ENCODE measurements around the gene CNBD2.
"Not testable (repeated sequence)": the region's sequence is repeated elsewhere in the genome, so short reads cannot be mapped to it uniquely, and the experiment has no call there.

The CNBD2 gene

GRCh38 chr20:35967979-35968640 is at the start of gene CNBD2:
Gene CNBD2 (plus strand): TSS chr20:35968590. CDS start chr20:35968763, 173 bp downstream.
- no peak for DNase-seq
- no peaks in the 10 kb centered on the region for H3K27me3 Mint-ChIP-seq
- no peak for ATAC-seq
- H3K9me3 Mint-ChIP-seq: no peaks in the 10 kb centered on the region
- no peak within 1 kb of the TSS for H3K4me3 Mint-ChIP-seq
- H3K27ac Mint-ChIP-seq: no peak within 1 kb of the TSS
- peaks cover 3% of the 10 kb centered on the region for H3K4me1 Mint-ChIP-seq
- no peaks in the 10 kb centered on the region for H3K36me3 Mint-ChIP-seq (ENCODE audit: low read depth)

GRCh38 chr20:35920523-35920922 is 47.9 kb upstream of the CNBD2 start:
- no peak overlapping the region for H3K27ac Mint-ChIP-seq
- no peaks in the 10 kb centered on the region for H3K9me3 Mint-ChIP-seq
- ATAC-seq (no peak), DNase-seq (no peak)
- H3K27me3 Mint-ChIP-seq: no peaks in the 10 kb centered on the region
- H3K4me3 Mint-ChIP-seq: no peak overlapping the region
- peaks cover 26% of the 10 kb centered on the region for H3K36me3 Mint-ChIP-seq (ENCODE audit: low read depth)
- no peaks in the 10 kb centered on the region for H3K4me1 Mint-ChIP-seq

- Mint-ChIP-seq H3K4me3 (no peak overlapping the region), H3K27ac (no peak overlapping the region), H3K36me3 (ENCODE audit: low read depth) (peaks cover 26% of the 10 kb centered on the region), H3K4me1 (no peaks in the 10 kb centered on the region), H3K27me3 (no peaks in the 10 kb centered on the region), H3K9me3 (no peaks in the 10 kb centered on the region)
- no peak for DNase-seq
- ATAC-seq: no peak
Observed at GRCh38 chr20:35929301-35929700, 39.1 kb upstream of the CNBD2 start.

- Mint-ChIP-seq H3K4me1 (no peaks in the 10 kb centered on the region), H3K36me3 (ENCODE audit: low read depth) (peaks cover 22% of the 10 kb centered on the region), H3K4me3 (no peak overlapping the region), H3K27ac (peak overlapping the region; percentile 10), H3K27me3 (no peaks in the 10 kb centered on the region), H3K9me3 (no peaks in the 10 kb centered on the region)
- no peak for ATAC-seq
- no peak for DNase-seq
Observed at GRCh38 chr20:35934050-35934449, 34.3 kb upstream of the CNBD2 start.

GRCh38 chr20:35939264-35939663 is 29.1 kb upstream of the CNBD2 start:
- ATAC-seq: no peak
- H3K36me3 Mint-ChIP-seq (ENCODE audit: low read depth): peaks cover 15% of the 10 kb centered on the region

GRCh38 chr20:35941620-35942019 is 26.8 kb upstream of the CNBD2 start:
- no peaks in the 10 kb centered on the region for H3K27me3 Mint-ChIP-seq
- no peaks in the 10 kb centered on the region for H3K9me3 Mint-ChIP-seq
- DNase-seq (no peak), ATAC-seq (no peak)
- peak overlapping the region; percentile 6 for H3K27ac Mint-ChIP-seq
- H3K4me1 Mint-ChIP-seq: no peaks in the 10 kb centered on the region
- H3K36me3 Mint-ChIP-seq (ENCODE audit: low read depth): peaks cover 16% of the 10 kb centered on the region
- H3K4me3 Mint-ChIP-seq: no peak overlapping the region

More at GRCh38 chr20:35939264-35939663, 29.1 kb upstream of the CNBD2 start:
- Mint-ChIP-seq H3K4me3 (no peak overlapping the region), H3K9me3 (no peaks in the 10 kb centered on the region), H3K27me3 (no peaks in the 10 kb centered on the region), H3K27ac (no peak overlapping the region), H3K4me1 (no peaks in the 10 kb centered on the region)
- no peak for DNase-seq

GRCh38 chr20:35942243-35942642 is 26.1 kb upstream of the CNBD2 start:
- H3K27ac Mint-ChIP-seq: peak overlapping the region; percentile 49
- H3K27me3 Mint-ChIP-seq: no peaks in the 10 kb centered on the region
- peaks cover 18% of the 10 kb centered on the region for H3K36me3 Mint-ChIP-seq (ENCODE audit: low read depth)
- ATAC-seq (no peak), DNase-seq (no peak)
- H3K4me1 Mint-ChIP-seq: no peaks in the 10 kb centered on the region
- no peaks in the 10 kb centered on the region for H3K9me3 Mint-ChIP-seq
- no peak overlapping the region for H3K4me3 Mint-ChIP-seq

GRCh38 chr20:35947489-35947888 is 20.9 kb upstream of the CNBD2 start:
- H3K27me3 Mint-ChIP-seq: no peaks in the 10 kb centered on the region
- H3K4me3 Mint-ChIP-seq: no peak overlapping the region
- H3K27ac Mint-ChIP-seq: no peak overlapping the region
- DNase-seq (peak; percentile 16), ATAC-seq (peak; percentile 57)
- H3K9me3 Mint-ChIP-seq: no peaks in the 10 kb centered on the region
- H3K36me3 Mint-ChIP-seq (ENCODE audit: low read depth): peaks cover 26% of the 10 kb centered on the region
- peaks cover 6% of the 10 kb centered on the region for H3K4me1 Mint-ChIP-seq

- Mint-ChIP-seq H3K4me3 (no peak overlapping the region), H3K36me3 (ENCODE audit: low read depth) (peaks cover 30% of the 10 kb centered on the region), H3K27ac (no peak overlapping the region), H3K27me3 (no peaks in the 10 kb centered on the region), H3K4me1 (peaks cover 10% of the 10 kb centered on the region), H3K9me3 (no peaks in the 10 kb centered on the region)
- ATAC-seq (no peak), DNase-seq (no peak)
Observed at GRCh38 chr20:35947907-35948306, 20.5 kb upstream of the CNBD2 start.

GRCh38 chr20:35950093-35950492 is 18.3 kb upstream of the CNBD2 start:
- Mint-ChIP-seq H3K4me3 (no peak overlapping the region), H3K27ac (no peak overlapping the region), H3K9me3 (no peaks in the 10 kb centered on the region), H3K36me3 (ENCODE audit: low read depth) (peaks cover 27% of the 10 kb centered on the region), H3K4me1 (peaks cover 14% of the 10 kb centered on the region), H3K27me3 (no peaks in the 10 kb centered on the region)
- DNase-seq (no peak), ATAC-seq (no peak)

GRCh38 chr20:35952080-35952479 is 16.3 kb upstream of the CNBD2 start:
- peaks cover 24% of the 10 kb centered on the region for H3K36me3 Mint-ChIP-seq (ENCODE audit: low read depth)
- not testable (repeated sequence) for H3K27me3 Mint-ChIP-seq, ATAC-seq, DNase-seq, H3K9me3 Mint-ChIP-seq
- H3K27ac Mint-ChIP-seq: peak overlapping the region; percentile 99
- H3K4me1 Mint-ChIP-seq: peaks cover 20% of the 10 kb centered on the region
- H3K4me3 Mint-ChIP-seq: peak overlapping the region; percentile 99

GRCh38 chr20:35952480-35953386 is 15.7 kb upstream of the CNBD2 start:
- no peaks in the 10 kb centered on the region for H3K27me3 Mint-ChIP-seq

GRCh38 chr20:35953387-35954199 is 14.8 kb upstream of the CNBD2 start:
- Mint-ChIP-seq H3K27ac (peak overlapping the region; percentile 99), H3K36me3 (ENCODE audit: low read depth) (peaks cover 11% of the 10 kb centered on the region)
- peak; percentile 21 for ATAC-seq

More at GRCh38 chr20:35952480-35953386, 15.7 kb upstream of the CNBD2 start:
- no peak for ATAC-seq
- no peaks in the 10 kb centered on the region for H3K9me3 Mint-ChIP-seq
- peaks cover 20% of the 10 kb centered on the region for H3K4me1 Mint-ChIP-seq
- H3K4me3 Mint-ChIP-seq: peak overlapping the region; percentile 99
- DNase-seq: peak; percentile 7
- peak overlapping the region; percentile 99 for H3K27ac Mint-ChIP-seq
- peaks cover 17% of the 10 kb centered on the region for H3K36me3 Mint-ChIP-seq (ENCODE audit: low read depth)

GRCh38 chr20:35954200-35954906 is 14.0 kb upstream of the CNBD2 start, which contains the start of gene SCAND1:
Gene SCAND1 (minus strand): TSS chr20:35954502. CDS start chr20:35954284, 218 bp downstream.
- peak; percentile 95 for ATAC-seq
- no peaks in the 10 kb centered on the region for H3K27me3 Mint-ChIP-seq

More at GRCh38 chr20:35953387-35954199, 14.8 kb upstream of the CNBD2 start:
- H3K9me3 Mint-ChIP-seq: no peaks in the 10 kb centered on the region
- H3K4me1 Mint-ChIP-seq: peaks cover 20% of the 10 kb centered on the region
- peak; percentile 69 for DNase-seq
- peak overlapping the region; percentile 99 for H3K4me3 Mint-ChIP-seq
- no peaks in the 10 kb centered on the region for H3K27me3 Mint-ChIP-seq

More at GRCh38 chr20:35954200-35954906, 14.0 kb upstream of the CNBD2 start, which contains the start of gene SCAND1:
- Mint-ChIP-seq H3K4me3 (peak within 1 kb of the TSS; percentile 99), H3K27ac (peak within 1 kb of the TSS; percentile 99), H3K36me3 (ENCODE audit: low read depth) (peaks cover 9% of the 10 kb centered on the region), H3K4me1 (peaks cover 20% of the 10 kb centered on the region), H3K9me3 (peaks cover 6% of the 10 kb centered on the region)
- DNase-seq: peak; percentile 96

All from activated naive CD8-positive, alpha-beta T cell treated with anti-CD3 and anti-CD28 coated beads, Interleukin-2, amount 50 U/mL, for 24 hours (primary cell).